Peyer's patch (tissue), 4 donors: ENCODE data around the gene RBM10. TPM values are rescaled to one million over a fixed set of nuclear protein-coding genes. Genes with fewer than 3 reads are reported as not detected.
A peak's percentile ranks its signal among the peaks of the same experiment; 100 is the strongest.

Experiments used
- DNase-seq, 3 donors: peaks; one replicate each; pipeline ENCODE4 v3.0.0-alpha.2; 2017 to 2019
- H3K27ac ChIP-seq, 4 donors: fragments of 200-600 bp; sonication (generic); one replicate each; pipeline ENCODE4 v1.5.1; 2016 to 2019
- H3K27me3 ChIP-seq, 2 donors: fragments of 200-600 bp; sonication (generic); one replicate each; pipeline ENCODE4 v1.5.1; 2019
- H3K36me3 ChIP-seq, 3 donors: fragments of 200-600 bp; sonication (generic); one replicate each; pipeline ENCODE4 v1.5.1; 2016 to 2019
- H3K4me1 ChIP-seq, 4 donors: fragments of 200-600 bp; sonication (generic); one replicate each; pipeline ENCODE4 v1.5.1; 2016 to 2019
- H3K4me3 ChIP-seq, 4 donors: fragments of 200-600 bp; sonication (generic); 1 replicate in 3 of 4; 2 replicates in 1 of 4; pipeline ENCODE4 v1.5.1; 2016 to 2019; ENCODE audit warnings: mild to moderate bottlenecking in 1 of 4
- H3K9me3 ChIP-seq, 4 donors: fragments of 200-600 bp; sonication (generic); one replicate each; pipeline ENCODE4 v1.5.1; 2016 to 2019; ENCODE audit warnings: mild to moderate bottlenecking in 1 of 4
- CTCF ChIP-seq, 6 experiments: fragments of 450-650 bp in 4 of 6; fragments of 200-600 bp in 2 of 6; sonication (generic) in 1 of 6; IDR thresholded peaks; one replicate each; pipeline ENCODE4 v1.5.1; 2017 to 2019; ENCODE audit warnings: antibody characterized with exemption in 6 of 6, mild to moderate bottlenecking in 3 of 6, moderate library complexity in 1 of 6
- POLR2A ChIP-seq, 2 donors: fragments of 450-650 bp; IDR thresholded peaks; one replicate each; pipeline ENCODE4 v1.5.1; 2017; ENCODE audit warnings: antibody characterized with exemption in 2 of 2, mild to moderate bottlenecking in 2 of 2, moderate library complexity in 2 of 2
- total RNA-seq, 4 donors: library from RNA; depleted of rRNA; stranded (reverse); fragments of >200 nt; gene quantifications; one replicate each; pipeline ENCODE4 v1.1.0, GENCODE V29; 2016

RBM10 gene
- total RNA-seq, 4 donors from 2014 or later: 24.9 to 47.0 (median 35.3) TPM

GRCh38 chrX:47179928-47180255 is 34.9 kb downstream of the RBM10 start:
- H3K27me3 ChIP-seq: no peaks in the 10 kb centered on the region
- peak in 1 of 3 donors; percentile 38 for DNase-seq
- H3K36me3 ChIP-seq: peaks cover 0 to 86% (median 0%) of the 10 kb centered on the region in 3 donors
- no peak overlapping the region for H3K27ac ChIP-seq
- TF ChIP-seq POLR2A (IDR thresholded peaks at IDR 0.05) (no peak), CTCF (IDR thresholded peaks at IDR 0.05) (no peak)
- no peaks in the 10 kb centered on the region for H3K4me1 ChIP-seq
- no peak overlapping the region for H3K4me3 ChIP-seq
- no peaks in the 10 kb centered on the region for H3K9me3 ChIP-seq

- TF ChIP-seq CTCF (IDR thresholded peaks at IDR 0.05) (no peak), POLR2A (IDR thresholded peaks at IDR 0.05) (no peak)
- peaks cover 0 to 85% (median 0%) of the 10 kb centered on the region in 3 donors for H3K36me3 ChIP-seq
- H3K9me3 ChIP-seq: no peaks in the 10 kb centered on the region
- H3K27me3 ChIP-seq: no peaks in the 10 kb centered on the region
- H3K27ac ChIP-seq: no peak overlapping the region
- H3K4me3 ChIP-seq: no peak overlapping the region
- no peaks in the 10 kb centered on the region for H3K4me1 ChIP-seq
- no peak for DNase-seq
Observed at GRCh38 chrX:47180346-47180745, 35.3 kb downstream of the RBM10 start.

- H3K9me3 ChIP-seq: no peaks in the 10 kb centered on the region
- TF ChIP-seq POLR2A (IDR thresholded peaks at IDR 0.05) (no peak), CTCF (IDR thresholded peaks at IDR 0.05) (no peak)
- H3K4me1 ChIP-seq: no peaks in the 10 kb centered on the region
- DNase-seq: no peak
- peaks cover 0 to 85% (median 0%) of the 10 kb centered on the region in 3 donors for H3K36me3 ChIP-seq
- H3K27me3 ChIP-seq: no peaks in the 10 kb centered on the region
- H3K27ac ChIP-seq: no peak overlapping the region
- H3K4me3 ChIP-seq: no peak overlapping the region
Observed at GRCh38 chrX:47181301-47181700, 36.3 kb downstream of the RBM10 start.

GRCh38 chrX:47182106-47182700 is 37.2 kb downstream of the RBM10 start:
- Histone ChIP-seq H3K36me3 (peaks cover 0 to 81% (median 0%) of the 10 kb centered on the region in 3 donors), H3K27ac (no peak overlapping the region), H3K4me3 (no peak overlapping the region), H3K27me3 (no peaks in the 10 kb centered on the region), H3K9me3 (no peaks in the 10 kb centered on the region), H3K4me1 (no peaks in the 10 kb centered on the region)
- no peak for DNase-seq
- no peak for TF ChIP-seq CTCF (IDR thresholded peaks at IDR 0.05)
- no peak for TF ChIP-seq POLR2A (IDR thresholded peaks at IDR 0.05)

GRCh38 chrX:47184486-47184885 is 39.5 kb downstream of the RBM10 start:
- Histone ChIP-seq H3K9me3 (no peaks in the 10 kb centered on the region), H3K4me1 (no peaks in the 10 kb centered on the region), H3K27ac (no peak overlapping the region), H3K4me3 (no peak overlapping the region), H3K27me3 (no peaks in the 10 kb centered on the region), H3K36me3 (peaks cover 0 to 60% (median 0%) of the 10 kb centered on the region in 3 donors)
- TF ChIP-seq CTCF (IDR thresholded peaks at IDR 0.05) (no peak), POLR2A (IDR thresholded peaks at IDR 0.05) (no peak)
- no peak for DNase-seq

- Histone ChIP-seq H3K4me1 (no peaks in the 10 kb centered on the region), H3K4me3 (no peak overlapping the region), H3K27me3 (no peaks in the 10 kb centered on the region), H3K36me3 (peaks cover 0 to 53% (median 0%) of the 10 kb centered on the region in 3 donors), H3K27ac (no peak overlapping the region), H3K9me3 (no peaks in the 10 kb centered on the region)
- TF ChIP-seq CTCF (IDR thresholded peaks at IDR 0.05) (no peak), POLR2A (IDR thresholded peaks at IDR 0.05) (no peak)
- no peak for DNase-seq
Observed at GRCh38 chrX:47185241-47185640, 40.2 kb downstream of the RBM10 start.
